22Rv1 (cell line): ENCODE results near the gene CKS1B.

Experiments
- CTCF ChIP-seq: fragments of 450-650 bp; IDR thresholded peaks from 2 replicates; pipeline ENCODE4 v1.5.1; 2017; ENCODE audit warnings: mild to moderate bottlenecking
- ZFX ChIP-seq: fragments of 450-650 bp; IDR thresholded peaks from 2 replicates; pipeline ENCODE4 v1.6.1; 2017; ENCODE audit warnings: antibody characterized with exemption, borderline replicate concordance

GRCh38 chr1:154937988-154938386 lies 36.5 kb upstream of the CKS1B start:
- no peak for TF ChIP-seq CTCF
- TF ChIP-seq ZFX = no peak
